HepG2 (cell line): ENCODE data around the gene EYA2. TPM values are rescaled to one million over a fixed set of nuclear protein-coding genes. Genes with fewer than 3 reads are reported as not detected.

ENCODE experiments used
- BCL6 ChIP-seq: IDR thresholded peaks from 2 replicates; pipeline ENCODE4 v1.6.1; 2016; ENCODE audit warnings: missing genetic modification reagents, missing compliant biosample characterization
- GABPB1 ChIP-seq: IDR thresholded peaks from 2 replicates; pipeline ENCODE4 v1.6.1; 2016; ENCODE audit warnings: mild to moderate bottlenecking, missing genetic modification reagents, moderate library complexity, missing compliant biosample characterization
- NAIF1 ChIP-seq: sonication (generic); formaldehyde crosslinking; IDR thresholded peaks from 2 replicates; pipeline ENCODE4 v1.5.0; 2020; ENCODE audit warnings: mild to moderate bottlenecking, missing genetic modification reagents, borderline replicate concordance
- NFE2L1 ChIP-seq: sonication (generic); formaldehyde crosslinking; IDR thresholded peaks from 2 replicates; pipeline ENCODE4 v1.4.0; 2020; ENCODE audit warnings: missing genetic modification reagents, mild to moderate bottlenecking, borderline replicate concordance
- NFKB2 ChIP-seq: sonication (generic); formaldehyde crosslinking; IDR thresholded peaks from 2 replicates; pipeline ENCODE4 v1.4.0; 2020; ENCODE audit warnings: missing genetic modification reagents, borderline replicate concordance
- SMAD9 ChIP-seq: sonication (generic); formaldehyde crosslinking; IDR thresholded peaks from 2 replicates; pipeline ENCODE4 v1.5.1; 2020; ENCODE audit warnings: mild to moderate bottlenecking, missing genetic modification reagents
- SNAPC2 ChIP-seq: sonication (generic); formaldehyde crosslinking; IDR thresholded peaks from 2 replicates; pipeline ENCODE4 v1.8.1; 2022; ENCODE audit warnings: mild to moderate bottlenecking, missing genetic modification reagents
- TRIM24 ChIP-seq: sonication (generic); formaldehyde crosslinking; IDR thresholded peaks from 2 replicates; pipeline ENCODE4 v1.8.0; 2022; ENCODE audit warnings: mild to moderate bottlenecking, missing genetic modification reagents
- ZBTB40 ChIP-seq, 2 experiments: fragments of 450-650 bp in 1 of 2; sonication (generic) in 1 of 2; formaldehyde crosslinking in 1 of 2; IDR thresholded peaks; 2 replicates each; pipeline versions ENCODE4 v1.6.1 to v1.8.0; 2016 to 2022; ENCODE audit warnings: antibody characterized with exemption in 1 of 2, mild to moderate bottlenecking in 1 of 2, missing genetic modification reagents in 1 of 2
- ZNF639 ChIP-seq: conservative IDR thresholded peaks from 2 replicates; pipeline ENCODE4 v1.6.1; 2018; ENCODE audit warnings: missing genetic modification reagents
- ZNF746 ChIP-seq: sonication (generic); formaldehyde crosslinking; IDR thresholded peaks from 2 replicates; pipeline ENCODE4 v1.8.0; 2022; ENCODE audit warnings: mild to moderate bottlenecking, missing genetic modification reagents
- ZNF850 ChIP-seq: sonication (generic); formaldehyde crosslinking; conservative IDR thresholded peaks from 2 replicates; pipeline ENCODE4 v1.9.0; 2021; ENCODE audit warnings: mild to moderate bottlenecking, missing genetic modification reagents
- polyA plus RNA-seq, 8 experiments: library from polyadenylated mRNA; depleted of rRNA in 3 of 8; stranded (reverse) in 7 of 8; unstranded in 1 of 8; fragments of >200 nt; fragmentation: Illumina TruSeq in 4 of 8; extraction: Trizol in 4 of 8; gene quantifications; 2 replicates each; pipeline versions ENCODE4 v1.2.1 to v1.2.3, GENCODE V29; 2011 to 2016; ENCODE audit warnings: low read depth in 4 of 8, missing spikeins in 1 of 8, mixed read lengths in 1 of 8; ENCODE audit not compliant: insufficient read depth in 1 of 8
- total RNA-seq, 5 experiments: library from RNA; depleted of rRNA; stranded (reverse); fragments of >200 nt; fragmentation: Illumina TruSeq; extraction: Trizol; gene quantifications; 2 replicates each; pipeline ENCODE4 v1.2.3, GENCODE V29; 2016; ENCODE audit warnings: low read depth in 1 of 5

Gene EYA2
- total and polyA plus RNA-seq, 2 of the 13 experiments (the other 11 are each of a cell fraction or from before 2014, with no cell fraction given), result not detected

GRCh38 chr20:47196091-47197081, 301.7 kb downstream of the EYA2 start (continued):
- no peak for TF ChIP-seq ZBTB40 (IDR thresholded peaks at IDR 0.05)
- no peak for TF ChIP-seq ZBTB40 (CRISPR knock-in tag; IDR thresholded peaks at IDR 0.05)
- peak; percentile 58; the same call in 1 of the 2 replicates for TF ChIP-seq ZNF639 (CRISPR knock-in tag)
- TF ChIP-seq SNAPC2 (CRISPR knock-in tag), result no peak
- TF ChIP-seq TRIM24 (CRISPR knock-in tag), result no peak
- no peak for TF ChIP-seq ZNF850 (CRISPR knock-in tag)
- peak; percentile 62 for TF ChIP-seq GABPB1 (CRISPR knock-in tag)
- TF ChIP-seq NFKB2 (CRISPR knock-in tag), result peak; percentile 91; the same call in 1 of the 2 replicates
- no peak for TF ChIP-seq ZNF746 (CRISPR knock-in tag)
- peak; percentile 61 for TF ChIP-seq BCL6 (CRISPR knock-in tag)
- TF ChIP-seq NFE2L1, result no peak; the same call in 1 of the 2 replicates
- 0 out of 2 replicates have a peak, but pooled peaks have one; percentile 44 for TF ChIP-seq NAIF1
- TF ChIP-seq SMAD9, result 0 out of 2 replicates have a peak, but pooled peaks have one; percentile 50
